ENCODE results near the gene GAL. TPM values are rescaled to one million over a fixed set of nuclear protein-coding genes. Genes with fewer than 3 reads are reported as not detected.

GAL gene
- total RNA-seq, 5 donors from 2014 or later (not counting 1 experiment from before 2014, with no cell fraction given) = 0.35 TPM; not detected in 4

DNA sequence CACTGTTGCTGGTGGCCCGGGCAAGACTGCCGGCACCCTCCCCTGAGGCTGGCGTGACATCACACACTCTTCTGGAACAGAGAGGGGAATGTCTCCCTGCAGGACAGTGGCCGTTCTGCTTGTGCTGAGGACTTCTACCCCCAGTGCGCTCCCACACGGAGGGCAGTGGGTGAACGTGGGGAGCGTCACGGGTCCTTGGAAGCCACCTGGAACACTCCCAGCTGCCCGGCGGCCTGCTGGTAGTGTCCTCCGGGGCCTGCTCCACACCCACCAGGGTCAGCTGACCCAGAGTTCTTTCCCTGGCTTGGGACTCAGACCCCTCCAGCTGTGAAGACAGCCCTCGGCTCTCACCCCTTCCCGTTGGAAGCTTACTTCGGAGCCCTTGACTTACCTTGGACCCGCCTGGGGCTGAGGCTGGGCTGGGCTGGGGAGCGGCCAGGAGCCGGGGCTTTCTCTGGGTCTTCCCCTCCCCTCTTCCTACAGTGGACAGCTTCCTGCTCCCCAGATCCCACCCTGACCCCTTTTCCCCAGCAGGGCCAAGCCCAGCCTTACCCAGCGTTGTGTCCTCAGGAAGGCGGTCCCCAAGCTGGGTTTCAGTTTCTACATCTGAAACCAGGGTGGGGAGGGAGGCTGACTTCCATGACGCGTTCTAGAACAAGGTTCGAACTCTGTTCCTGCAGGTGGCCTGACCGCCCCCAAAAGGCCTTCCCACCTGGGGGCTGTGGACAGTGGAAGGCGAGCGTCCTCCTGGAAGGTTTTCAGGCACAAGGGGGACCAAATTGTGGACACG, 14.8 kb upstream of the GAL start:
- H3K4me3 Mint-ChIP-seq = no peak overlapping the region
- no peak overlapping the region for H3K4me3 ChIP-seq (ENCODE audit: control insufficient read depth in 1 of 2, extremely low read depth in 1 of 2, low read length in 1 of 2)
- H3K4me1 ChIP-seq (ENCODE audit: control insufficient read depth in 1 of 2, extremely low read depth in 1 of 2, insufficient read depth in 2 of 2, low read length in 2 of 2) = no peaks in the 10 kb centered on the region
- ChIA-PET POLR2A (no interaction called here), CTCF (no interaction called here)
- no peaks in the 10 kb centered on the region for H3K36me3 Mint-ChIP-seq
- no peaks in the 10 kb centered on the region for H3K9me3 ChIP-seq
- peaks cover 0 to 23% of the 10 kb centered on the region in 2 experiments for H3K27me3 ChIP-seq (replicated peaks in 1 of 2; ENCODE audit: control insufficient read depth in 2 of 2, extremely low read depth in 1 of 2, insufficient read depth in 2 of 2, low read length in 1 of 2)
- no peaks in the 10 kb centered on the region for H3K36me3 ChIP-seq (ENCODE audit: control insufficient read depth in 2 of 2, extremely low read depth in 1 of 2, insufficient read depth in 1 of 2, low read length in 1 of 2)
- 84% methylated on average over 20 of the region's 27 CpGs for WGBS (ENCODE audit: insufficient coverage)
- no peak overlapping the region for H3K27ac Mint-ChIP-seq
- H3K4me1 Mint-ChIP-seq = no peaks in the 10 kb centered on the region
- ATAC-seq (replicated peaks in 1 of 4) (no peak), DNase-seq (no peak)
- no peak overlapping the region for H3K27ac ChIP-seq (ENCODE audit: low read length)
- no peaks in the 10 kb centered on the region for H3K9me3 Mint-ChIP-seq
- peaks cover 8% of the 10 kb centered on the region in 2 donors for H3K27me3 Mint-ChIP-seq

GRCh38 chr11:68670208-68670992, 13.9 kb upstream of the GAL start:
- Mint-ChIP-seq H3K27ac (no peak overlapping the region), H3K4me1 (no peaks in the 10 kb centered on the region), H3K36me3 (no peaks in the 10 kb centered on the region), H3K4me3 (no peak overlapping the region), H3K9me3 (no peaks in the 10 kb centered on the region), H3K27me3 (peaks cover 4% of the 10 kb centered on the region in 2 donors)
- no peak overlapping the region for H3K4me3 ChIP-seq (ENCODE audit: control insufficient read depth in 1 of 2, extremely low read depth in 1 of 2, low read length in 1 of 2)
- ChIA-PET CTCF (no interaction called here), POLR2A (no interaction called here)
- DNase-seq = no peak
- no peak for ATAC-seq (replicated peaks in 1 of 4)
- no peaks in the 10 kb centered on the region for H3K36me3 ChIP-seq (ENCODE audit: control insufficient read depth in 2 of 2, extremely low read depth in 1 of 2, insufficient read depth in 1 of 2, low read length in 1 of 2)
- no peaks in the 10 kb centered on the region for H3K4me1 ChIP-seq (ENCODE audit: control insufficient read depth in 1 of 2, extremely low read depth in 1 of 2, insufficient read depth in 2 of 2, low read length in 2 of 2)
- peaks cover 0 to 17% of the 10 kb centered on the region in 2 experiments for H3K27me3 ChIP-seq (replicated peaks in 1 of 2; ENCODE audit: control insufficient read depth in 2 of 2, extremely low read depth in 1 of 2, insufficient read depth in 2 of 2, low read length in 1 of 2)
- H3K9me3 ChIP-seq = no peaks in the 10 kb centered on the region
- 88% methylated on average over 26 of the region's 33 CpGs for WGBS (ENCODE audit: insufficient coverage)
- H3K27ac ChIP-seq (ENCODE audit: low read length) = no peak overlapping the region

DNA sequence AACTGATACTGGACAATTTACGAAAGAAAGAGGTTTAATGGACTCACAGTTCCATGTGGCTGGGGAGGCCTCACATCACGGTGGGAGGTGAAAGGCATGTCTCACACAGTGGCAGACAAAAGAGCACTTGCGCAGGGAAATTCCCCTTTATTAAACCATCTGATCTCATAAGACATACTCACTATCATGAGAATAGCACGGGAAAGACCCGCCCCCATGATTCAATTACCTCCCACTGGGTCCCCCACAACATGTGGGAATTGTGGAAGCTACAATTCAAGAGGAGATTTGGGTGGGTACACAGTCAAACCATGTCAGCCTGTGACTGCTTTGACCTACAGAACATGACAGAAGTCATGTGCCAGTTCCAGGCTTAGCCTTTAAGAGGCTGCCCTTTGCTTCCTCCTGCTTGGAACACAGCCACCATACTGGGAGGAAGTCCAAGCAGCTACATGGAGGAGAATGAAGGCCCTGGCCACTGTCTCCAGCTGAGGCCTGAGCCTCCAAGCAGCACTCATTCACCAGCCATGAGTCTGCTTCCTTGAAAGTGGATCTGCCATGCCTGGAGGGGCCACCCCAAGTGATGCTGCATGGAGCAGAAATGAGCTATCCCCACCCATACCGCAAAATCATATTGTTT, 10.9 kb upstream of the GAL start:
- Histone ChIP-seq H3K4me1 (ENCODE audit: control insufficient read depth in 1 of 2, extremely low read depth in 1 of 2, insufficient read depth in 2 of 2, low read length in 2 of 2) (no peaks in the 10 kb centered on the region), H3K4me3 (ENCODE audit: control insufficient read depth in 1 of 2, extremely low read depth in 1 of 2, low read length in 1 of 2) (no peak overlapping the region), H3K27ac (ENCODE audit: low read length) (no peak overlapping the region), H3K27me3 (replicated peaks in 1 of 2; ENCODE audit: control insufficient read depth in 2 of 2, extremely low read depth in 1 of 2, insufficient read depth in 2 of 2, low read length in 1 of 2) (peaks cover 0 to 22% of the 10 kb centered on the region in 2 experiments), H3K36me3 (ENCODE audit: control insufficient read depth in 2 of 2, extremely low read depth in 1 of 2, insufficient read depth in 1 of 2, low read length in 1 of 2) (no peaks in the 10 kb centered on the region), H3K9me3 (no peaks in the 10 kb centered on the region)
- no peak for DNase-seq
- Mint-ChIP-seq H3K4me1 (no peaks in the 10 kb centered on the region), H3K36me3 (no peaks in the 10 kb centered on the region), H3K4me3 (no peak overlapping the region), H3K9me3 (no peaks in the 10 kb centered on the region), H3K27me3 (peaks cover 0 to 4% of the 10 kb centered on the region in 2 donors), H3K27ac (no peak overlapping the region)
- CTCF ChIA-PET = interaction anchor here in 1 of 2 donors (0.5 kb wide), 1 partner anchor 70 kb away, joined by 3 read pairs; no protein-coding TSS in a partner anchor
- POLR2A ChIA-PET = no interaction called here
- 100% methylated on average over 1 of the region's 6 CpGs for WGBS (ENCODE audit: insufficient coverage)
- ATAC-seq (replicated peaks in 1 of 4) = no peak

- Mint-ChIP-seq H3K4me3 (no peak overlapping the region), H3K36me3 (no peaks in the 10 kb centered on the region), H3K4me1 (no peaks in the 10 kb centered on the region), H3K9me3 (no peaks in the 10 kb centered on the region), H3K27me3 (peaks cover 0 to 4% of the 10 kb centered on the region in 2 donors), H3K27ac (no peak overlapping the region)
- ChIA-PET POLR2A (no interaction called here), CTCF (interaction anchor here in 1 of 2 donors (0.5 kb wide), 1 partner anchor 69 kb away, joined by 3 read pairs; no protein-coding TSS in a partner anchor)
- Histone ChIP-seq H3K27me3 (replicated peaks in 1 of 2; ENCODE audit: control insufficient read depth in 2 of 2, extremely low read depth in 1 of 2, insufficient read depth in 2 of 2, low read length in 1 of 2) (peaks cover 0 to 22% of the 10 kb centered on the region in 2 experiments), H3K9me3 (no peaks in the 10 kb centered on the region), H3K27ac (ENCODE audit: low read length) (no peak overlapping the region), H3K36me3 (ENCODE audit: control insufficient read depth in 2 of 2, extremely low read depth in 1 of 2, insufficient read depth in 1 of 2, low read length in 1 of 2) (no peaks in the 10 kb centered on the region), H3K4me1 (ENCODE audit: control insufficient read depth in 1 of 2, extremely low read depth in 1 of 2, insufficient read depth in 2 of 2, low read length in 2 of 2) (no peaks in the 10 kb centered on the region), H3K4me3 (ENCODE audit: control insufficient read depth in 1 of 2, extremely low read depth in 1 of 2, low read length in 1 of 2) (no peak overlapping the region)
- WGBS (ENCODE audit: insufficient coverage) = 87% methylated on average over 9 of the region's 11 CpGs
- ATAC-seq (replicated peaks in 1 of 4) (no peak), DNase-seq (no peak)
Observed at GRCh38 chr11:68673991-68674390, 10.4 kb upstream of the GAL start.

GRCh38 chr11:68674461-68674860, 9.9 kb upstream of the GAL start:
- Mint-ChIP-seq H3K9me3 (no peaks in the 10 kb centered on the region), H3K4me1 (no peaks in the 10 kb centered on the region), H3K4me3 (no peak overlapping the region), H3K27me3 (peaks cover 0 to 4% of the 10 kb centered on the region in 2 donors), H3K27ac (no peak overlapping the region), H3K36me3 (no peaks in the 10 kb centered on the region)
- Histone ChIP-seq H3K4me1 (ENCODE audit: control insufficient read depth in 1 of 2, extremely low read depth in 1 of 2, insufficient read depth in 2 of 2, low read length in 2 of 2) (no peaks in the 10 kb centered on the region), H3K27me3 (replicated peaks in 1 of 2; ENCODE audit: control insufficient read depth in 2 of 2, extremely low read depth in 1 of 2, insufficient read depth in 2 of 2, low read length in 1 of 2) (peaks cover 0 to 22% of the 10 kb centered on the region in 2 experiments), H3K27ac (ENCODE audit: low read length) (no peak overlapping the region), H3K36me3 (ENCODE audit: control insufficient read depth in 2 of 2, extremely low read depth in 1 of 2, insufficient read depth in 1 of 2, low read length in 1 of 2) (no peaks in the 10 kb centered on the region), H3K4me3 (ENCODE audit: control insufficient read depth in 1 of 2, extremely low read depth in 1 of 2, low read length in 1 of 2) (no peak overlapping the region), H3K9me3 (no peaks in the 10 kb centered on the region)
- POLR2A ChIA-PET = no interaction called here
- ATAC-seq (replicated peaks in 1 of 4) = no peak
- no peak for DNase-seq
- WGBS (ENCODE audit: insufficient coverage) = 95% methylated on average over 16 of the region's 16 CpGs
- CTCF ChIA-PET = no interaction called here

- DNase-seq (no peak), ATAC-seq (replicated peaks in 1 of 4) (no peak)
- H3K27me3 Mint-ChIP-seq = peaks cover 0 to 7% of the 10 kb centered on the region in 2 donors
- H3K36me3 Mint-ChIP-seq = no peaks in the 10 kb centered on the region
- CTCF ChIA-PET = interaction anchor here in 1 of 2 donors (0.5 kb wide), 1 partner anchor 14 kb away, joined by 6 read pairs; no protein-coding TSS in a partner anchor
- Histone ChIP-seq H3K4me1 (ENCODE audit: control insufficient read depth in 1 of 2, extremely low read depth in 1 of 2, insufficient read depth in 2 of 2, low read length in 2 of 2) (no peaks in the 10 kb centered on the region), H3K27me3 (replicated peaks in 1 of 2; ENCODE audit: control insufficient read depth in 2 of 2, extremely low read depth in 1 of 2, insufficient read depth in 2 of 2, low read length in 1 of 2) (peaks cover 0 to 29% of the 10 kb centered on the region in 2 experiments), H3K4me3 (ENCODE audit: control insufficient read depth in 1 of 2, extremely low read depth in 1 of 2, low read length in 1 of 2) (no peak overlapping the region), H3K36me3 (ENCODE audit: control insufficient read depth in 2 of 2, extremely low read depth in 1 of 2, insufficient read depth in 1 of 2, low read length in 1 of 2) (no peaks in the 10 kb centered on the region), H3K9me3 (no peaks in the 10 kb centered on the region), H3K27ac (ENCODE audit: low read length) (no peak overlapping the region)
- no peak overlapping the region for H3K27ac Mint-ChIP-seq
- no peaks in the 10 kb centered on the region for H3K9me3 Mint-ChIP-seq
- no peak overlapping the region for H3K4me3 Mint-ChIP-seq
- POLR2A ChIA-PET = no interaction called here
- 54% methylated on average over 4 of the region's 6 CpGs for WGBS (ENCODE audit: insufficient coverage)
- no peaks in the 10 kb centered on the region for H3K4me1 Mint-ChIP-seq
Observed at GRCh38 chr11:68677432-68677831, 6.9 kb upstream of the GAL start.

Data from T-cell (primary cell).